ENCODE results near the gene LHFPL6.

Gene LHFPL6

DNA sequence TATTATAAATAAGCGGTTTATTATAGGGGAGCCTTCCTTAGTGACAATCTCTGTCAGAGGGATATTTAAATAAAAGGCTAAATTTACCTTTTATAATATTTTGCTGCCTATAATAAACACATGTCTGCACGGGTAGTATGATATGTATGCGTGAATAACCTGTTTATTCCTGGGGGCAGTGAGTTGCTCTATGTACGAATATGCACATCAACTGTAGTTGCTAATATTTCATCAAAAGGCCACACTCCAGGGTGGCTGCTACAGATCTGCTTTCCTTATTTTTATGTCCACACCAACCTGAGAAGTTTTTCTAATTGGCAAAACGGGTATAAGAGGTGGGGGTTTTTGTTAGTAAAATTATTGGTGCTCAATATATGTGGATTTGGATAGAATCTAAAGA lies 192.0 kb downstream of the LHFPL6 start:
- DNase-seq (ENCODE audit: low read depth) = no peak

DNA sequence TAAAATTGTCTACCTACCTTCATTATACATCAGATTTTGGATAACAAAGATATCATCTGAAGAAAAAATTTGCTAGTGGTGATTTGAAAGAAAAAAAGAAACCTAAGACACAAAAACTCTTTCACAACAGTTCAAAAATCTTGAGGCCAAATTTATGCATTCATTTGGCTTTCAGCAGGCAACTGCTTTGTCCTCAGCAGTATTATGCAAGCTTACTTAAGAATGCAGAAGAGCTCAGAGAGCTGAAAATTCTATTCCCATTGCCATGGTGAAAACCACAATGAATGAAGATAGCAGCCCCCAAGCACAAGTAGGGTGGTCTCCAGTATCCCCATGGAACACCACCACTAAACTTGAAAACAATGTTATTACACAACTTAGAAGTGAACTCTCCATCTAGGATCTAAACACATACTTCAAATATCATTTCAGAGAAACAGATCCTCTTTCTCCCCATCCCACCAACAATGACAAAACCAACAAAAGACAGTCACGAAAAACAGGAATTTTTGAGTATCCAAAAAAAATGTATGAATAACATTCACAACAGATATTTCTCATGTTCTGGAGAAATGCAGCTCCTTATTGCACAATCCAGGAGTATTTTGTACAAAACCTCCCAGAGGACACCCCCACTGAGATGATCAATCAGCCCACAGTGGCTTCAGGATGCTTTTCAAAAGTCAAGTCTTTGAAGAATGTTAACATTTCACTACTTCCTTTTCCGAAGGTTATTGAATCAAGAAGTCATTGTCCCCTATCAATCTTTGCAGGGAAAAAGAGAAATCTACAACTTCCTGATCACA lies 192.7 kb downstream of the LHFPL6 start:
- peak; percentile 64 for DNase-seq (ENCODE audit: low read depth)

GRCh38 chr13:39408512-39408911 lies 194.5 kb downstream of the LHFPL6 start:
- DNase-seq (ENCODE audit: low read depth) = no peak

GRCh38 chr13:39407786-39408185 lies 195.2 kb downstream of the LHFPL6 start:
- DNase-seq (ENCODE audit: low read depth) = no peak

DNA sequence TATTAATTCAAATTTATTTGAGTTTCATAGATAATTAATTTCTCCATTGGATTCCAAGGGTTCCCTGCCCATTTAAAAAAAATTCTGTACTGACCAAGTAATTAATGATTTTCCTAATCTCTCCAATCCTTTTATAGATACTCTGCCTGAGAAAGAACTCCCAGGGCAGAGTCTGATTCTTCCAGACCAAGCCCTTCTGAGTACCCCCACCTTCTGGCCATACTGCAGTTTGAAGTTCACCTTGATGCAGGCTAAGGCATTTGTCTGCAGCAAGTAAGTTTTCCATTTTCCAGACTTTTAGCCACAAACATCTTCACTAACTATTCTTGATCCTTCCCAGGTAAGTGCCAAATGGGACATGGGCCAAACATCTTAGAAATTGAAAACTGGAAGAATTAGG lies 195.9 kb downstream of the LHFPL6 start:
- DNase-seq (ENCODE audit: low read depth) = no peak

DNA sequence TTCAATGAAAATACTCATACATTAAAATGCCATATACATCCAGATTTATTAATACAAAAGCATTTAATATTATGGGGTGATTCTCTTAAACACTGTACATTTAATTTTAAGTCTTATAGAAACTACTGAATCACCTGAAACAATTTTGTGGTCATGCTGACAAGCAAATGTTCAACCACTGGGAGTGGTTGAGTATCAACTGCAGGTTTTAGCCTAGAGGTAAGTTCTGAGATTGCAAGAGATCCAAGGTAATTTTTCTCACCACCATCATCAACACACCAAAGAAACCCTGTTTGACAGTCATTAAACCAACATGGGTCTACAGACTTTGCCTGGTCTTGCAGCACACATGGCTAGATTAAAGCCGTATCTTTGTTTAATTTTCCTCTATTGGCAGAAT lies 196.3 kb downstream of the LHFPL6 start:
- DNase-seq (ENCODE audit: low read depth) = no peak

DNA sequence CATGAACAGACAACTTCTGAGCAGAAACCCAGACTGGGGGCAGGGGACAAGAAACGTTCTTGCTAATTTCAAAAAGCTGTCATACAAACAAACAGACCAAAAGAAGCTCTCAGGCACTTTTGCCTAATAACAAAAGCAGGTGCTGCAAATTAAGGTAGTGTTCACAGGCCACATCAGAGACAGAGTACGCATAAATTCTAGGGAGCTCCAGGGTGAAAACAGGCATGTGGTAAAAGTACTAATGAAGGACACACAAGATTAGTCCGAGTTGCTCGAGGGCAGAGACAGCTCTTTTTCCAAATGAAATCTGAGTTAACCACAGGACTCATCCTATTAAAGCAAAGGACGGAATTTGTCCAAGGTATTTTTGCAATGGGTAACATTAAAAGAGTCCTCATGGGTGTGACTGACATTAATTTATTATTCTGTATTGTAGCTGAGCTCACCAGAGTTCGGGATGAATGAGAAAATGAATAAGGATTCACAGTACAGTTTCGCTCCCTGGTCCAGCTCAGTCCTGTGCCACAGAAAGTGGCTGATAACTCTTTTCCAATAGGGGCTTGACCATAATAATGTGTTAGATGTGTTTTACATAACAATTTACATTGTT lies 197.3 kb downstream of the LHFPL6 start:
- no peak for DNase-seq (ENCODE audit: low read depth)

DNA sequence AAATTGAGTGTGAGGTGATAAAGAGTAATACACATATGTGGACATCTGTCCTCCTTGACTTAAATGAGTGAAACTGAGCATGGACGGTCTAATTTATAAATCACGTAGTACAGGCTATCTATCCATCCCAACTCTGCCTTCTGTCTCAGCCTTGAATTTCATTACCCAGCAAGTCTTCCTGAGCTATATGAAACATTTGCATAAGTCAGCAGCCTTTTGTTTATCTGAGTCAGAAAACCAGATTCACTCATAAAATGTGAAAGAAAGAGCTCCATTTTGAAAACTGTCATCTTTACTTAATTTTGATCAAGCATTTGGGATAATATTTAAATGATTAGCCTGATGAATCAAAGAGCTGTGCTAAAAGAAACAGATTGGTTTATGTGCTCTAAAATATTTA lies 197.9 kb downstream of the LHFPL6 start:
- DNase-seq (ENCODE audit: low read depth) = no peak

DNA sequence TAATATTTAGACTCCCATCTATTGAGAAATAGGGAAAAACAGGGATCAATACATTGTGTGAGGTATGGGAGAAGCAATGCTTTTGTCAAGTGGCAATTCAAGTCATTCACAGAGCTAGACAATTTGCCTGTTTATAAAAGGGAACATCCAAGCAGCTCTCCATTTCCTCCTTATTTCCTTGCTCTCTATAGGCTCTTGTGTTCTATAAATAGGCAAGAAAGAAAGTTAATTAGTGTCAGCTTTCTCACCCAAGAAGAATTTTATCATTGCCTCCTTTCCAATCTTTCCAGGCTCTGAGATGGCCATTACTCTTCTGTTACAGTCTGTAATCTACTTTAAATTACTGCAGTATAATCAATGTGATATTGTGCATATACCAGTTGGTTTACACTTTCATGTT lies 199.9 kb downstream of the LHFPL6 start:
- no peak for DNase-seq (ENCODE audit: low read depth)

DNA sequence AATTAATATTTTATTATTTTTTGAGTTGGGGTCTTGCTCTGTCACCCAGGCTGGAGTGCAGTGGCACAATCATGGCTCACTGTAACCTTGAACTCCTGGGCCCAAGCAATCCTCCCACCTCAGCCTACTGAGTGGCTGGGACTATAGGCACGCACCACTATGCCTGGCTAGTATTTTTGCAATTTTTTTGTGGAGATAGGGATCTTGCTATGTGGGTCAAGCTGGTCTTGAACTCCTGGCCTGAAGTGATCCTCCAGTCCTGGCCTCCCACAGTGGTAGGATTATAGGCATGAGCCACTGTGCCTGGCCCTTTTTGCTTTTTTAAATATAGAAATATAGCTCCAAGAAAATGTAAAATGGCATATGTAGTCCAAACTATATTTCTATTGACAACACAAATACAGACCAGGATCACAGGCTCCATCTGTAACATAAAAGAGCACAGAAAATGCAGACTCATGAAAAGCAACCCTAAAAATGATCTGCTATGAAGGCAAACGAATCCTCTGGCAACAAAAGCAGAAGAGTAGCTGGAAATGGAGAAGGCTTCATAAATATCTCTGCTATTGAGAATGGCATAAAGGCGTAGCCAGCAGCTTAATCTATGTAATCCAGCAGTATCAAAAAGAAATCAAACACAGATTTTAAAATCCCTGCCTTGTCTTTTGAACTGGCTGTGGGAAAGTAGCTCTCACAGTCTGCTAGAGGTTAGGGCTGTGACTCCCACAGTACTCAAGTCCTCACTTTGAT lies 200.6 kb downstream of the LHFPL6 start:
- no peak for DNase-seq (ENCODE audit: low read depth)

DNA sequence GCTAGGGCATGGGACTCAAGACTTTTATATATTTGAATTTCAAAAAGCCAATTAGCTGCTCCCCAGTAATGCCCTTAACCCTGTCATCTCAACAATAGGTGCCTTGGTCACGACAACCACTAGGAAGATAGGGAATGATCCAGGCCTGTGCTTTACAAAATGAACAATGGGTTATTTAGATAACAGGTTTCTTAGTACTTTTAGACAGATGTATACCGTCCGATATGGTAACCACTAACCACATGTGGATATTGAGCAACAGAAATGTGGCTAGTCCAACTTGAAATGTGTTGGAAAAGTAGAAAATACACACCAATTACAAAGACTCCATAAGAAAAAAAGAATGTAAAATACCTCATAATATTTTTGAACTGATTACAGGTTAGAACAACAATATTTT lies 201.2 kb downstream of the LHFPL6 start:
- DNase-seq (ENCODE audit: low read depth) = no peak

DNA sequence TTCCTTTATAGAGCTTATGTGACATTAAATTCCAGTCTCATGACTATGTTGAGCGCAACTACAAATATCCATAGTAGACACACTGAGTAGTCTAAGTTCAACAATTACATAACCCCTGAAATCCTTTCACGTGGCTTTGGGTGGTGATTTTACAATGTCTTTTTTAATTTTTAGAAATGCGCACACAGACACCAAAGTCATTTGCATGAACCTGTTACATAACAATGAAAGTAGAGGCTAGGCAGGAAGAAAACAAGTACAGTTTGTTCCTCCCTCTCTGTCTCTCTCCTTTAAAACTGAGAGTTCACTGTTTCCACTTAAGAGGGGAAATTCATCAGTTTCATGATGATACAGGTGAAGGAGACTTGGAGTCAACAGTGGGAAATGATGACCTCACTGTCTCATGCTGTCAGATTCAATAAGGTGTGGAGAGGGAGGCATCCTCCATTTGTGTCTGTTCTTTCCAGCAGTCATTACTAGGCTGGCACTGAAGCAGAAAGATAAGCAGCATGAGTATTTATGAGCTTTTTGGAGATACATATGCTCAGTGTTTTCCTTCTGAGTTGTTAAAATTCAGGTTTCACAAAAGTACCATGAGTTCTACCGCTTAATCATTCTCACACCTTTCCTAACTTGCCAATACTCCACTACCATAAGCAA lies 201.8 kb downstream of the LHFPL6 start:
- no peak for DNase-seq (ENCODE audit: low read depth)

GRCh38 chr13:39399102-39399501 lies 203.9 kb downstream of the LHFPL6 start:
- DNase-seq (ENCODE audit: low read depth) = no peak

GRCh38 chr13:39397896-39398265 lies 205.1 kb downstream of the LHFPL6 start:
- no peak for DNase-seq (ENCODE audit: low read depth)

DNA sequence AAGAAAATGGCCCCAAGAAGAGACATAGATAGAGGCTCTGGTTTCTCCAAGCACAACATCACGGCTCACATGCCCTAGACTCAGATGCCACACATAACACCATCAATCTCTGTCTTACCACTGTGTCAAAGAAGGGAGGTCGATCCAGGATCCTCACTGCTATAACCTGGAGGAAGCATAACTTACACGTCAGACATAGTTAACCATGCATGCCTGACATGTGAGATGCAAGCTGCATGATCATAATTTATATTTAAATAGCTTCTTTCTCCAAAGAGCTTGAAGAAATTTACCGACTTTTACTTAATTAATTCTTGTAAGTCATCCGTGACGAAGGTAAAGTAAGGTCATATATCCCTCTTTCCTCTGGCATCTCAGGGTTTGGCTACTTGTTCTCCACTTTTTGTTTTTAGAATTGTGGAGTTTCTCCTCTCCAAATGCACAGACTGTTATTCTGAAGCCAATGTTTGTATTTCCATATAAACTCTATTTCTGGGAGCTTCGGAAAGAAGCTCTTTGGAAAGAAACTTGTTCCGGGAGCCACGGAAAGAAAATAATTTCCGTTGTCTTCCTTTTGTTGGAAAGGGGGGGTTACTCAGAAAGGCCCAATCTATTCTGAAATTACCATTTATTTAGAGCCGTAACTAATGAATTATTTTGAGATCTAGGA lies 205.6 kb downstream of the LHFPL6 start:
- DNase-seq (ENCODE audit: low read depth) = no peak

GRCh38 chr13:39394796-39395678 lies 208.0 kb downstream of the LHFPL6 start:
- DNase-seq (ENCODE audit: low read depth) = no peak

DNA sequence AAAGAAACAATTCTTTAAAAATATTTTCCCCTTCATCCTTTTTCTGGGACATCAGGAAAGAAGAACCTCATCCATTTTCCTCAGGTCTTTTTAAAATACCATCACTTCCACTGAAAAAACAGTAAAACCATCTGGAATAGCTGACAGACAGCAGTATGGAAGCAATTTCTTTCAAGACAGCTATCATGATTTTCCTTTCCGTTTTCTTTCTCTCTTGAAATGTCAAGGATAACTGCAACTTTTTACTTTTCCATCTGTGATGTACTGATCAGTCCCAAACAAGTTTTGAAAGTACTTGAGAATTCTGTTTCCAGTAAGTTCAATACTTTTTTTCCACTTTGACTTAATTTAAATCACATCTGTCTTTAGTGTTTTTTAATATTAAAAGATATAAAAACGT lies 211.2 kb downstream of the LHFPL6 start:
- DNase-seq (ENCODE audit: low read depth) = no peak

DNA sequence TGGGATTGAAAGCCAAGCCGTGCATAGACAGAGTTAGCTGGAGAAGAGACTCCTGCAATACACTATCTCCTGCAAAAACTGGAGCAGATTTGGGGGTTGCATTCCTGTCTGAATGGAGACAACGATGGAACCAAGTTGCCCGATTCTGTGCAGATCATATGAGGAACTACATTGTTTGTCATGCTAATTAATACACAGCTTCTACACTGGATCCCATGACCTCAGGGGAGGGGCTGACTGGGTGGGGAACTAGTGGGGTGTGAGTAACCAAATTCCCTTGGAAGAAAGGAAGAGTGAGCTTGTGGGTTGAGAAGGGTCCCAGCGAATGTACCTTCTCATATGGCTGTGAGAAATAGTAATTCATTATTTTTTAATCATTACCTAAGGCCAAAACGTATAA lies 214.0 kb downstream of the LHFPL6 start:
- no peak for DNase-seq (ENCODE audit: low read depth)

- no peak for DNase-seq (ENCODE audit: low read depth)
Measured at GRCh38 chr13:39385621-39386231, 217.3 kb downstream of the LHFPL6 start.

DNA sequence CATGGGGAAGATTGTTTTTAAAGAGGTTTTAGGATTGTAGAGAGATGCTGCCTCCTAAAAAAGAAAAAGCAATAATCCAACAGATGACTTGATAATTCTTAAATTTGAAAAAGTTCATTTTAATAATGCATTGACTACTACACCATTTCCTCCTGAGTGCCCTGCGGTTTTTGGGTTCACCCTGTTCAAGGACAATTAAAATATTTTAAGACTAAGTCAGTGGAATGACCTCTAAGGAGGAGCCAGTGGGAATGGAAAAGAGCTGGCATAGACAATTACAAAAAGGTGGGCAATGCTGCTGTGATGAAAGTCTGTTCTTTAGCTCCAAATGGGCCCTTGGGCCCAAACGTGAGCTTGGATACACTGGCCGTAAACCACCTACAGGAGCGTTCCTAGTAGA lies 217.8 kb downstream of the LHFPL6 start:
- no peak for DNase-seq (ENCODE audit: low read depth)

- no peak for DNase-seq (ENCODE audit: low read depth)
Measured at GRCh38 chr13:39381456-39381855, 221.5 kb downstream of the LHFPL6 start.
